ENCODE results near the gene RAB5B. TPM values are rescaled to one million over a fixed set of nuclear protein-coding genes. Genes with fewer than 3 reads are reported as not detected.
A peak's percentile ranks its signal among the peaks of the same experiment; 100 is the strongest.

Gene RAB5B
- total RNA-seq, 1 donor from 2014 or later = 111 TPM

- Histone ChIP-seq H3K36me3 (no peaks in the 10 kb centered on the region), H3K9me3 (replicated peaks) (no peaks in the 10 kb centered on the region), H3K4me1 (peaks cover 52% of the 10 kb centered on the region), H3K27ac (replicated peaks) (no peak overlapping the region), H3K4me3 (no peak overlapping the region), H3K27me3 (ENCODE audit: low read depth) (no peaks in the 10 kb centered on the region)
- intact Hi-C loops (cut with micrococcal nuclease) = no loop called here
- no peak for TF ChIP-seq CTCF (IDR thresholded peaks at IDR 0.05; ENCODE audit: borderline replicate concordance)
- no peak for DNase-seq
Observed at GRCh38 chr12:55970775-55971174, 3.1 kb upstream of the RAB5B start.

GRCh38 chr12:55972042-55972441, 1.8 kb upstream of the RAB5B start:
- peaks cover 54% of the 10 kb centered on the region for H3K4me1 ChIP-seq

DNA sequence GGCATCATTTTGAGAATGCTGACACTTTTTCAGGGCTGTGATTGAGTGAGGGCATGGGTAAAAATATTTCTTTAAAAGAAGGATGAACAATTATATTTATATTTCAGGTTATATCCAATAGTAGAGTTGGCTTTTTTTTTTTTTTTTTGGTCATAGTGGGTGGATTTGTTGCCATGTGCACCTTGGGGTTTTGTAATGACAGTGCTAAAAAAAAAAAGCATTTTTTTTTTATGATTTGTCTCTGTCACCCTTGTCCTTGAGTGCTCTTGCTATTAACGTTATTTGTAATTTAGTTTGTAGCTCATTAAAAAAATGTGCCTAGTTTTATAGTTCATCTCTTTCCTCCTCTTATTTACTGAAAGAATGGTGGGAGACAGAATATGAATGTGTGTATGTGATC, 1.4 kb upstream of the RAB5B start:
- Histone ChIP-seq H3K4me1 (peaks cover 54% of the 10 kb centered on the region), H3K27ac (replicated peaks) (peak overlapping the region; percentile 96), H3K27me3 (ENCODE audit: low read depth) (no peaks in the 10 kb centered on the region), H3K36me3 (no peaks in the 10 kb centered on the region), H3K9me3 (replicated peaks) (no peaks in the 10 kb centered on the region), H3K4me3 (peak overlapping the region; percentile 78)
- intact Hi-C loops (cut with micrococcal nuclease) = no loop called here
- no peak for DNase-seq
- TF ChIP-seq CTCF (IDR thresholded peaks at IDR 0.05; ENCODE audit: borderline replicate concordance) = no peak

More at GRCh38 chr12:55972042-55972441, 1.8 kb upstream of the RAB5B start:
- Histone ChIP-seq H3K4me3 (peak overlapping the region; percentile 78), H3K36me3 (no peaks in the 10 kb centered on the region), H3K27ac (replicated peaks) (peak overlapping the region; percentile 96), H3K9me3 (replicated peaks) (no peaks in the 10 kb centered on the region), H3K27me3 (ENCODE audit: low read depth) (no peaks in the 10 kb centered on the region)
- TF ChIP-seq CTCF (IDR thresholded peaks at IDR 0.05; ENCODE audit: borderline replicate concordance) = no peak
- intact Hi-C loops (cut with micrococcal nuclease) = no loop called here
- no peak for DNase-seq

GRCh38 chr12:55972911-55973598, 823 bp upstream of the RAB5B start:
- DNase-seq = no peak
- Histone ChIP-seq H3K9me3 (replicated peaks) (no peaks in the 10 kb centered on the region), H3K4me1 (peaks cover 56% of the 10 kb centered on the region), H3K27me3 (ENCODE audit: low read depth) (no peaks in the 10 kb centered on the region), H3K27ac (replicated peaks) (peak overlapping the region; percentile 96), H3K36me3 (no peaks in the 10 kb centered on the region), H3K4me3 (peak overlapping the region; percentile 78)
- TF ChIP-seq CTCF (IDR thresholded peaks at IDR 0.05; ENCODE audit: borderline replicate concordance) = no peak
- intact Hi-C loops (cut with micrococcal nuclease) = no loop called here

GRCh38 chr12:55974308-55974730, 441 bp downstream of the RAB5B start:
- Histone ChIP-seq H3K27me3 (ENCODE audit: low read depth) (no peaks in the 10 kb centered on the region), H3K4me1 (peaks cover 57% of the 10 kb centered on the region), H3K9me3 (replicated peaks) (no peaks in the 10 kb centered on the region), H3K4me3 (peak overlapping the region; percentile 99), H3K36me3 (peaks cover 3% of the 10 kb centered on the region), H3K27ac (replicated peaks) (peak overlapping the region; percentile 99)
- intact Hi-C loops (cut with micrococcal nuclease) = no loop called here
- no peak for TF ChIP-seq CTCF (IDR thresholded peaks at IDR 0.05; ENCODE audit: borderline replicate concordance)
- DNase-seq = no peak
